Neuronal stem cell (in vitro differentiated cells): ENCODE results near the gene AP1S1.

ENCODE experiments used
- DNase-seq: peaks from one replicate; pipeline ENCODE4 v3.0.0-alpha.2; 2013; ENCODE audit warnings: low spot score
- H2AFZ ChIP-seq: one replicate; pipeline ENCODE4 v1.6.1; 2013; ENCODE audit warnings: mild to moderate bottlenecking, low read length, inconsistent platforms
- H2AK5ac ChIP-seq: 2 replicates; pipeline ENCODE4 v1.6.1; 2013; ENCODE audit warnings: low read depth, mild to moderate bottlenecking, inconsistent platforms, low read length, moderate library complexity, mixed read lengths
- H2BK120ac ChIP-seq: 2 replicates; pipeline ENCODE4 v1.6.1; 2013; ENCODE audit warnings: low read depth, mild to moderate bottlenecking, inconsistent platforms, low read length, moderate library complexity, mixed read lengths
- H2BK12ac ChIP-seq: one replicate; pipeline ENCODE4 v1.6.1; 2013; ENCODE audit warnings: low read length, inconsistent platforms
- H2BK15ac ChIP-seq: 2 replicates; pipeline ENCODE4 v1.6.1; 2013; ENCODE audit warnings: mild to moderate bottlenecking, low read length, inconsistent platforms, mixed read lengths
- H2BK5ac ChIP-seq: one replicate; pipeline ENCODE4 v1.6.1; 2013; ENCODE audit warnings: inconsistent platforms, mild to moderate bottlenecking, low read length, moderate library complexity
- H3K14ac ChIP-seq: one replicate; pipeline ENCODE4 v1.6.1; 2013; ENCODE audit warnings: low read length, inconsistent platforms
- H3K18ac ChIP-seq: 2 replicates; pipeline ENCODE4 v1.6.1; 2013; ENCODE audit warnings: low read length, inconsistent platforms
- H3K23ac ChIP-seq: 2 replicates; pipeline ENCODE4 v1.6.1; 2013; ENCODE audit warnings: low read depth, mild to moderate bottlenecking, mixed read lengths, low read length, inconsistent platforms; ENCODE audit not compliant: poor library complexity
- H3K27ac ChIP-seq: replicated peaks from 3 replicates; pipeline ENCODE4 v1.5.1; 2013; ENCODE audit warnings: low read length, inconsistent platforms
- H3K27me3 ChIP-seq, 3 experiments: 2 replicates each; pipeline ENCODE4 v1.6.1; 2013; ENCODE audit warnings: low read length in 3 of 3, mild to moderate bottlenecking in 2 of 3, inconsistent platforms in 1 of 3, low read depth in 1 of 3, mixed read lengths in 1 of 3, moderate library complexity in 1 of 3; ENCODE audit not compliant: control insufficient read depth in 3 of 3, insufficient read depth in 3 of 3
- H3K36me3 ChIP-seq, 2 donors: replicated peaks in 1 of 2; 2 replicates each; pipeline ENCODE4 v1.6.1; 2013; ENCODE audit warnings: low read length in 2 of 2; ENCODE audit not compliant: control insufficient read depth in 2 of 2, insufficient read depth in 2 of 2
- H3K4ac ChIP-seq: 2 replicates; pipeline ENCODE4 v1.6.1; 2013; ENCODE audit warnings: inconsistent platforms, mild to moderate bottlenecking, low read length, moderate library complexity
- H3K4me1 ChIP-seq, 2 donors: 1 replicate in 1 of 2; 2 replicates in 1 of 2; pipeline ENCODE4 v1.6.1; 2013; ENCODE audit warnings: low read length in 2 of 2, low read depth in 1 of 2; ENCODE audit not compliant: control insufficient read depth in 2 of 2, insufficient read depth in 1 of 2
- H3K4me2 ChIP-seq: one replicate; pipeline ENCODE4 v1.6.1; 2013; ENCODE audit warnings: mild to moderate bottlenecking, low read length, inconsistent platforms; ENCODE audit not compliant: insufficient read depth, poor library complexity, severe bottlenecking
- H3K4me3 ChIP-seq, 2 donors: 2 replicates each; pipeline ENCODE4 v1.5.1; 2013; ENCODE audit warnings: low read length in 2 of 2, mild to moderate bottlenecking in 2 of 2, inconsistent platforms in 1 of 2, moderate library complexity in 1 of 2
- H3K79me1 ChIP-seq: one replicate; pipeline ENCODE4 v1.6.1; 2013; ENCODE audit warnings: low read depth, mild to moderate bottlenecking, inconsistent platforms, low read length, moderate library complexity
- H3K9ac ChIP-seq: one replicate; pipeline ENCODE4 v1.6.1; 2013; ENCODE audit warnings: mild to moderate bottlenecking, low read depth, low read length, inconsistent platforms; ENCODE audit not compliant: poor library complexity
- H3K9me3 ChIP-seq, 2 donors: replicated peaks in 1 of 2; 2 replicates each; pipeline versions ENCODE3 to v1.6.1; 2013; ENCODE audit warnings: low read length in 2 of 2, mild to moderate bottlenecking in 2 of 2, inconsistent platforms in 1 of 2, low read depth in 1 of 2, mixed read lengths in 1 of 2, moderate library complexity in 1 of 2; ENCODE audit not compliant: control insufficient read depth in 2 of 2, insufficient read depth in 1 of 2
- H4K8ac ChIP-seq: one replicate; pipeline ENCODE4 v1.6.1; 2013; ENCODE audit warnings: low read depth, mild to moderate bottlenecking, inconsistent platforms, low read length, moderate library complexity
- H4K91ac ChIP-seq: one replicate; pipeline ENCODE4 v1.6.1; 2013; ENCODE audit warnings: low read length, low read depth, mild to moderate bottlenecking, inconsistent platforms; ENCODE audit not compliant: poor library complexity
- WGBS, 2 donors: extraction: QIAGEN DNeasy Blood & Tissue Kit; methylation state at CpG; one replicate each; pipeline ENCODE4 v1.1.7; 2013; ENCODE audit warnings: missing lambda C conversion rate in 2 of 2, mixed read lengths in 1 of 2; ENCODE audit not compliant: insufficient read length in 2 of 2, insufficient replicate concordance in 1 of 2; ENCODE audit errors: extremely low coverage in 2 of 2; 5-methylcytosine and 5-hydroxymethylcytosine counted together

Gene AP1S1

DNA sequence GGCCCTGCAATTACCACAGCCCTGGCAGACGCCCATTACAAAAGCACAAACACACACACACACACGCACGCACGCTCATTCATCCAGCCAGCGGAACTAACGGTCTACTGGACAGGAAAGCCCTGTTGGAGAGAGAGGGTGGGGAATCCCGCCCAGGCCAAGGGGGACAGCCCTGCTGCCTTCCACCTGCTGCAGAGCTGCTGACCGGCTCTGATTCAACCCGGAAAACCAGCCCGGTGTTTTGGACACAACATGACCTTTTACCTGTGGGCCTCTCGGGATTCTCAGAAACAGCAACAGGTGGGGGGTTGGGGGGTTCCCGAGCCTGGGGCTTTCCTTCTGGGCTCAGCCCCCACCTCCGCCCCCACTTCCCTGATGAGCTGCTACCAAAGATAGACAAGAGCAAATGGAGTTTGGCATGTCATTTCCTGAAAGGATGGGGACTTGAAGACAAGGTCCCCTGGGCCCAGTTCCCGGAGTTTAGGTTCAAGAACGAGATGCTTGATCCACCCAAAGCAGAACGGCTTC is 45.9 kb upstream of the AP1S1 start:
- Histone ChIP-seq H3K4ac (no peak overlapping the region), H3K27ac (no peak overlapping the region), H2BK15ac (no peak overlapping the region), H2BK12ac (no peak overlapping the region), H3K23ac (no peak overlapping the region), H2BK5ac (no peak overlapping the region), H3K79me1 (no peaks in the 10 kb centered on the region), H3K9me3 (no peaks in the 10 kb centered on the region), H3K9ac (no peak overlapping the region), H3K36me3 (no peaks in the 10 kb centered on the region), H2AFZ (peak overlapping the region; percentile 70), H3K14ac (no peak overlapping the region), H3K4me1 (peaks cover 0 to 5% of the 10 kb centered on the region in 2 donors), H3K4me2 (no peak overlapping the region), H2AK5ac (peak overlapping the region; percentile 43), H2BK120ac (no peak overlapping the region), H4K8ac (no peak overlapping the region), H3K27me3 (no peaks in the 10 kb centered on the region), H4K91ac (no peak overlapping the region), H3K18ac (peak overlapping the region; percentile 27), H3K4me3 (no peak overlapping the region)
- no CpG with 5 or more reads among the region's 16 CpGs for WGBS, 2 donors
- peak; percentile 39 for DNase-seq

DNA sequence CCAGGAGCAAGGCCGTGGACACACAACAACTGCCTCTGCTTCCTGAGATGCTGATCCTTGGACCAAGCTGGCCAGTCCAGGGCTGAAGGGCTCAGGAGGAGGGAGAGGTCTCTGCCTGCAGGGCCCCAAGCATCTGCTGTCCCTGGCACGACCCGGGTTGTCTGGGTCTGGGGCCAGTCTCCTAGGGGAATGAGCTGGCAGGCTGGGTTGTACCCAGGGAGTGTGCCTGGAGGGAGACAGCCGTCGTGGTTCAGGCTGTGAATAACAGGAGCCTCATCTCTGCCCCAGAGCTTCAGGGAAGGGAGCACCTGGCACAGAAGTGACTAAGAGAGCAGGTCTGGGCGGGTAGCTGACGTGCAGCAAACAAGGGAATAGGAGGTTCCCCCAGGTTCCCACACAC is 45.3 kb upstream of the AP1S1 start:
- Histone ChIP-seq H2BK15ac (no peak overlapping the region), H2AFZ (peak overlapping the region; percentile 70), H3K36me3 (no peaks in the 10 kb centered on the region), H3K27ac (no peak overlapping the region), H2BK5ac (no peak overlapping the region), H3K18ac (peak overlapping the region; percentile 20), H2BK120ac (peak overlapping the region; percentile 64), H3K79me1 (no peaks in the 10 kb centered on the region), H3K4ac (no peak overlapping the region), H3K4me2 (no peak overlapping the region), H3K23ac (no peak overlapping the region), H2BK12ac (peak overlapping the region; percentile 66), H3K14ac (no peak overlapping the region), H4K91ac (peak overlapping the region; percentile 32), H3K4me1 (peaks cover 0 to 5% of the 10 kb centered on the region in 2 donors), H3K9me3 (no peaks in the 10 kb centered on the region), H3K27me3 (no peaks in the 10 kb centered on the region), H2AK5ac (peak overlapping the region; percentile 40), H3K9ac (no peak overlapping the region), H3K4me3 (no peak overlapping the region), H4K8ac (no peak overlapping the region)
- no peak for DNase-seq
- no CpG with 5 or more reads among the region's 7 CpGs for WGBS, 2 donors

GRCh38 chr7:101109368-101109767 is 44.9 kb upstream of the AP1S1 start:
- Histone ChIP-seq H3K27me3 (no peaks in the 10 kb centered on the region), H2BK12ac (peak overlapping the region; percentile 66), H3K36me3 (no peaks in the 10 kb centered on the region), H2BK120ac (no peak overlapping the region), H4K8ac (no peak overlapping the region), H3K4ac (no peak overlapping the region), H3K4me3 (no peak overlapping the region), H3K9ac (no peak overlapping the region), H3K4me1 (peaks cover 0 to 5% of the 10 kb centered on the region in 2 donors), H3K23ac (no peak overlapping the region), H4K91ac (no peak overlapping the region), H3K27ac (no peak overlapping the region), H2AK5ac (peak overlapping the region; percentile 40), H3K79me1 (no peaks in the 10 kb centered on the region), H3K14ac (no peak overlapping the region), H3K18ac (no peak overlapping the region), H3K4me2 (no peak overlapping the region), H2AFZ (no peak overlapping the region), H2BK5ac (no peak overlapping the region), H2BK15ac (no peak overlapping the region), H3K9me3 (no peaks in the 10 kb centered on the region)
- no CpG with 5 or more reads among the region's 6 CpGs for WGBS, 2 donors
- no peak for DNase-seq

GRCh38 chr7:101111261-101111660 is 43.0 kb upstream of the AP1S1 start:
- WGBS, 2 donors = no CpG with 5 or more reads among the region's 5 CpGs

More at GRCh38 chr7:101111261-101111660, 43.0 kb upstream of the AP1S1 start:
- no peak overlapping the region for H3K4me3 ChIP-seq
- no peak overlapping the region for H3K9ac ChIP-seq
- no peak overlapping the region for H2BK120ac ChIP-seq
- H2AFZ ChIP-seq = no peak overlapping the region
- no peak overlapping the region for H4K8ac ChIP-seq
- no peak overlapping the region for H3K4me2 ChIP-seq
- no peak overlapping the region for H3K18ac ChIP-seq
- no peak overlapping the region for H3K14ac ChIP-seq
- H3K27me3 ChIP-seq = no peaks in the 10 kb centered on the region
- no peak overlapping the region for H2AK5ac ChIP-seq
- no peaks in the 10 kb centered on the region for H3K79me1 ChIP-seq
- H3K9me3 ChIP-seq = no peaks in the 10 kb centered on the region
- H3K27ac ChIP-seq = no peak overlapping the region
- no peak overlapping the region for H3K23ac ChIP-seq
- no peak overlapping the region for H3K4ac ChIP-seq
- H2BK12ac ChIP-seq = no peak overlapping the region
- H2BK5ac ChIP-seq = no peak overlapping the region
- H3K4me1 ChIP-seq = peaks cover 0 to 5% of the 10 kb centered on the region in 2 donors
- no peak overlapping the region for H2BK15ac ChIP-seq
- H4K91ac ChIP-seq = no peak overlapping the region
- no peak for DNase-seq
- H3K36me3 ChIP-seq = no peaks in the 10 kb centered on the region
